GM21717 (cell line): ENCODE data around the gene OR56A4.
"Not testable (repeated sequence)": the region's sequence is repeated elsewhere in the genome, so short reads cannot be mapped to it uniquely, and the experiment has no call there.

Source experiments
- ATAC-seq: cut with Tn5 transposase; IDR thresholded peaks from one replicate; pipeline ENCODE4 v1.9.1; 2021; ENCODE audit warnings: mild to moderate bottlenecking, moderate library complexity; ENCODE audit not compliant: unreplicated experiment

OR56A4 gene

GRCh38 chr11:5960704-5961320 is 45.9 kb downstream of the OR56A4 start:
- not testable (repeated sequence) for ATAC-seq

GRCh38 chr11:5955586-5955985 is 51.2 kb downstream of the OR56A4 start:
- no peak for ATAC-seq
